ENCODE results near the gene HSPG2. TPM values are rescaled to one million over a fixed set of nuclear protein-coding genes. Genes with fewer than 3 reads are reported as not detected.

Gene HSPG2
- total and polyA plus RNA-seq, 2 of the 13 experiments (the other 11 are each of a cell fraction or from before 2014, with no cell fraction given): 9.1 to 13.1 TPM

- TF ChIP-seq ZNF891 (CRISPR knock-in tag; IDR thresholded peaks at IDR 0.05) (no peak), MTF2 (CRISPR knock-in tag; IDR thresholded peaks at IDR 0.05; ENCODE audit: borderline replicate concordance) (no peak), ZKSCAN5 (CRISPR knock-in tag; IDR thresholded peaks at IDR 0.05) (no peak), ZBTB26 (CRISPR knock-in tag; IDR thresholded peaks at IDR 0.05; ENCODE audit: borderline replicate concordance) (no peak), SKI (IDR thresholded peaks at IDR 0.05; ENCODE audit: partially characterized antibody) (peak; percentile 43), ZBTB42 (CRISPR knock-in tag; IDR thresholded peaks at IDR 0.05) (no peak), SP4 (CRISPR knock-in tag; IDR thresholded peaks at IDR 0.05) (no peak), GMEB2 (CRISPR knock-in tag; IDR thresholded peaks at IDR 0.05; ENCODE audit: low read depth) (no peak), RORA (CRISPR knock-in tag; IDR thresholded peaks at IDR 0.05) (no peak), HDAC1 (CRISPR knock-in tag; IDR thresholded peaks at IDR 0.05) (peak; percentile 38; the same call in 1 of the 2 replicates), ETV6 (CRISPR knock-in tag; conservative IDR thresholded peaks at IDR 0.05) (no peak), ZBTB4 (CRISPR knock-in tag; IDR thresholded peaks at IDR 0.05; ENCODE audit: borderline replicate concordance) (no peak)
These were observed 75.3 kb downstream of the HSPG2 start (continued) for GRCh38 chr1:21861602-21862429.
